ENCODE measurements around the gene DAB2IP.

The DAB2IP gene

DNA sequence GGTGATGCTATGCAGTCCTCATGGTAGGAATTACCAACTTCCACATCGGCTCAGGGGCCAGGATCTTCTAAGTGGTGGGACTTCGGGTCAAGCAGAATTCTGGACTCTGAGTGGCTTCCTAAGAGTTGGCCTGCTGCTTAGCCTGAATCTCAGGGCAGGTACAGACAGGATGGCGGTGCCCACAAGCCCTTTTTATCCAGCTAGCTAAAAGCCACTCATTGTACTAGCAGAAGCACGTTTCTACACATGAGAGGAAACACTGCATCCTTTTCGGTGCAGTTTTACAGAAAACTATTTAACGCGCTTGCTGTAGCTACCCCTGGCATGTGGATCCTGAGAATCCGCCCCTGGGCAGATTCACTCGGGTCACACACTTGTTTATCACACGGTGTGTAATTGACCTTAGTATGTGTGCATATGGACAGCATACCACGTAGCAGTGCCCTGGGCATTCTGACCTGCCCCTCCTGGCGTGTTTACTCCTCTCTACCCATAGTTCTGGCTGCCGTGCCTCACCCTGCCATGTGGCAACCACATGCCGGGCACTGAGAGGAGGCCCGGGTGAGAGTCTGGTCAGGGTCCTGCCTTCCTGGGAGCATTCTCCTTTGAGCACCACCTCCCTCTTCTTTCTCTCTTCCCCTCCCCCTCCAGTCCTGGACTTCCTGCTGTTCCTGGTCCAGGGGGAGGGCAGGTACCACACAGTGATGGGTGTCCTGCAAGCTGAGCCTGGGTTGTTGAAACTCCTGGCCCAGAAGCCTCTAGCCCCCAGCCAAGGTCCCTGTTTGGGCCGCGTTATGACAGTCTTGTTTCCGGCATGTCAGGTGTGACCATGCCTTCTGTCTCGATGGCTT is 65.9 kb downstream of the DAB2IP start:
- Mint-ChIP-seq H3K4me1 (peaks cover 53% of the 10 kb centered on the region), H3K27ac (peak overlapping the region; percentile 2 to 84 (median 41)), H3K36me3 (ENCODE audit: low read depth) (peaks cover 7% of the 10 kb centered on the region), H3K27me3 (ENCODE audit: low read depth) (no peaks in the 10 kb centered on the region), H3K9me3 (no peaks in the 10 kb centered on the region), H3K4me3 (no peak overlapping the region)
- TF ChIP-seq, protein P1, sequence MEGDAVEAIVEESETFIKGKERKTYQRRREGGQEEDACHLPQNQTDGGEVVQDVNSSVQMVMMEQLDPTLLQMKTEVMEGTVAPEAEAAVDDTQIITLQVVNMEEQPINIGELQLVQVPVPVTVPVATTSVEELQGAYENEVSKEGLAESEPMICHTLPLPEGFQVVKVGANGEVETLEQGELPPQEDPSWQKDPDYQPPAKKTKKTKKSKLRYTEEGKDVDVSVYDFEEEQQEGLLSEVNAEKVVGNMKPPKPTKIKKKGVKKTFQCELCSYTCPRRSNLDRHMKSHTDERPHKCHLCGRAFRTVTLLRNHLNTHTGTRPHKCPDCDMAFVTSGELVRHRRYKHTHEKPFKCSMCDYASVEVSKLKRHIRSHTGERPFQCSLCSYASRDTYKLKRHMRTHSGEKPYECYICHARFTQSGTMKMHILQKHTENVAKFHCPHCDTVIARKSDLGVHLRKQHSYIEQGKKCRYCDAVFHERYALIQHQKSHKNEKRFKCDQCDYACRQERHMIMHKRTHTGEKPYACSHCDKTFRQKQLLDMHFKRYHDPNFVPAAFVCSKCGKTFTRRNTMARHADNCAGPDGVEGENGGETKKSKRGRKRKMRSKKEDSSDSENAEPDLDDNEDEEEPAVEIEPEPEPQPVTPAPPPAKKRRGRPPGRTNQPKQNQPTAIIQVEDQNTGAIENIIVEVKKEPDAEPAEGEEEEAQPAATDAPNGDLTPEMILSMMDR (IDR thresholded peaks at IDR 0.05; ENCODE audit: unreplicated experiment in 3 of 3), result no peak

DNA sequence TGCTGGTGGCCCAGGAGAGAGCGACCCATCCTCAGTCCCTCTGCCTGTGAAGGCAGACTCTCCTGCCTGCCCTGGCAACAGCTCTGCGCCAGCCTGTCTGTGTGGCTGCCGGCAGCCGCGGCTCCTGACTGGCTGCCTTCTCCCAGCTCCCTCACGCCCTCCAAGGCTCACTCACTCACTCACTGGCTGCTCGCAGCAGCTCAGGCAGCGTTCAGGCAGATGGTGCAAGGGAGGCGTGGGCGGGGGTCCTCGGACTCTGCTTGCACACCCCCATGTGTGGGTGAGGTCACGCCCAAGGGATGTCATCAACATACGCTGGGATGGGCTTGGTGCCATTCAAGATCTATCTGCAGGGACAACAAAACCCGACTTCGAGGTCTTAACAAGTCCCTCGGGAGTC is 66.7 kb downstream of the DAB2IP start:
- Mint-ChIP-seq H3K9me3 (no peaks in the 10 kb centered on the region), H3K4me3 (no peak overlapping the region), H3K27ac (peak overlapping the region; percentile 2 to 84 (median 41)), H3K4me1 (peaks cover 53% of the 10 kb centered on the region), H3K36me3 (ENCODE audit: low read depth) (peaks cover 7% of the 10 kb centered on the region), H3K27me3 (ENCODE audit: low read depth) (no peaks in the 10 kb centered on the region)
- TF ChIP-seq, protein P1 (IDR thresholded peaks at IDR 0.05; ENCODE audit: unreplicated experiment in 3 of 3), result no peak

DNA sequence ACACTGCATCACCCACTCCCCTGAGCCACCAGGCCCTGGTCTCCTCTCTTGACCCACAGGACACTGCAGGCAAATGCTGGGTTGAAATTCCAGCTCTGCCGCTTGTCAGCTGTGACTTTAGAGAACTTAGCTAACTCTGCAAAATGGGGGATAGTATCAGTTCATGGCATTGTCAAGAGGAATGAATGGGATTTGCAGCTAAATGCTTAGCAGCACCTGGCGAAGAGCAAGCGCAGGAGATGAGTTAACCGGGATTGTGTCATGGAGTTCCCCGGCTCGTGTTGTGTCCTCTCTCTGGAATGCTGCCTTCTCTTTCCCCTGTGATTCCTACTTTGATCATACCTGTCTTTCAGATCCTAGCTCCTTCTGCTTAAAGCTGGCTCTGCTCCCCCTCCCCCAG is 67.1 kb downstream of the DAB2IP start:
- Mint-ChIP-seq H3K27ac (peak overlapping the region; percentile 2 to 84 (median 48)), H3K9me3 (no peaks in the 10 kb centered on the region), H3K4me1 (peaks cover 55% of the 10 kb centered on the region), H3K4me3 (no peak overlapping the region), H3K27me3 (ENCODE audit: low read depth) (no peaks in the 10 kb centered on the region), H3K36me3 (ENCODE audit: low read depth) (peaks cover 7% of the 10 kb centered on the region)
- TF ChIP-seq, protein P1 (IDR thresholded peaks at IDR 0.05; ENCODE audit: unreplicated experiment in 3 of 3), result no peak

DNA sequence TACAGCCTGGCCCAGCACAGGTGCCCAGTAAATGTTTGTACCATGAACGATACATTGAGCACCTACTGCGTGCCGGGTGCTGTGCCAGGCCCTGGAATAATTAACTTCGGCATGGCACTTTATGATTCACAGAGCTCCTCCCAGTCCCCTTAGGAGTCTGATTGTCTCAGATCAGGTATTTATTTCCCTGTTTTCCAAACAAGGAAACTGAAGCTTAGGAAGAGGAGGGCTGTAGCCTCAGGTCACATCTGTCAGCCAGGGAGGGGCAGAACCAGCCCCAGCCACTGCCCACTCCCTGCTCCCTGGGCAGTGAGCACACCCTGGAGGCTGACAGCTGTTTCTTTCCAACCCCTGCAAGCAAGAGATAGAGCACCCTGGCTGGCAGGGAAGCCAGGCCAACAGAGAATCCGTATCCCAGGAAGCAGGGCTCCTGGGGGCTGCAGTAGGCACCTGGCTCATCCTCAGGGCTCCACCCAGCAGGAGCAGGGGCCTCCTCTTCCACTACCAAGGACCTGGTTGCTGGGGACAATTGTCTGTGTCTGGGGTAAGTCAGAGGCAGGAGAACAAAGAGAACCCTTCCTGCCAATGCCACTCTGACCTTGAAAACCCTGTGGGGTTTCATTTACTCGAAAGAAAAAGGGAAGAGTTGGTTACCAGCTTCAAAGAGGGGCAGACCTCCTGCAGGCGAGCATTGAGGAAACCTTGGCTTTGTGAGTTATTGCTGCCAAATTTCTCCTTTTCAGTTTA is 69.0 kb downstream of the DAB2IP start:
- no peak overlapping the region for H3K4me3 Mint-ChIP-seq
- TF ChIP-seq, protein P1 (IDR thresholded peaks at IDR 0.05; ENCODE audit: unreplicated experiment in 3 of 3), result no peak
- no peaks in the 10 kb centered on the region for H3K36me3 Mint-ChIP-seq (ENCODE audit: low read depth)
- peak overlapping the region in 2 of 3 experiments; percentile 15 to 58 for H3K27ac Mint-ChIP-seq
- peaks cover 64% of the 10 kb centered on the region for H3K4me1 Mint-ChIP-seq
- H3K27me3 Mint-ChIP-seq (ENCODE audit: low read depth), result no peaks in the 10 kb centered on the region
- H3K9me3 Mint-ChIP-seq, result no peaks in the 10 kb centered on the region

DNA sequence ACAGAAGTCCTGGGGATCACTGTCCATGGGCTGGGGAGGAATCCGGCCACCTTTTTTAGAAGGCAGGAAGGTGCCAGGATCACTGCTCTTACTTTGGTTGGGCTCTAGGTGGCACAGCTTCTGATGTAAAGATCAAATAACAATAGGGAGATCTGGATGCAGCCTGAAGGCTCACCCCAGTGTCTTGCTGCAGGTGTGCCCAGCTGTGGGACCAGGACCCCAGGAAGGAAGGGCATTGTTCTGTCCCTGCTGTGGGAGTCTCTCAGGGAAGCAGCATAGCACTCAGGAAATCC is 69.6 kb downstream of the DAB2IP start:
- Mint-ChIP-seq H3K4me3 (no peak overlapping the region), H3K27ac (peak overlapping the region; percentile 15 to 58 (median 21)), H3K27me3 (ENCODE audit: low read depth) (no peaks in the 10 kb centered on the region), H3K4me1 (peaks cover 69% of the 10 kb centered on the region), H3K36me3 (ENCODE audit: low read depth) (no peaks in the 10 kb centered on the region), H3K9me3 (no peaks in the 10 kb centered on the region)
- TF ChIP-seq, protein P1 (IDR thresholded peaks at IDR 0.05; ENCODE audit: unreplicated experiment in 3 of 3), result peak in 1 of 3 experiments; percentile 6

Data from nephron (organoid).